Mammary epithelial cell (primary cell): ENCODE results near the gene ACADVL.

Source experiments
- CTCF ChIP-seq, 2 donors: IDR thresholded peaks in 1 of 2; conservative IDR thresholded peaks in 1 of 2; 2 replicates each; pipeline ENCODE4 v1.5.1; 2011 to 2012; ENCODE audit warnings: inconsistent platforms in 2 of 2, low read length in 2 of 2, mild to moderate bottlenecking in 2 of 2, control low read depth in 1 of 2, low read depth in 1 of 2; ENCODE audit not compliant: insufficient read depth in 1 of 2; ENCODE audit errors: extremely low read depth in 1 of 2
- EZH2 ChIP-seq: IDR thresholded peaks from 2 replicates; pipeline ENCODE4 v1.6.1; 2012; ENCODE audit warnings: low read length, inconsistent platforms, borderline replicate concordance

DNA sequence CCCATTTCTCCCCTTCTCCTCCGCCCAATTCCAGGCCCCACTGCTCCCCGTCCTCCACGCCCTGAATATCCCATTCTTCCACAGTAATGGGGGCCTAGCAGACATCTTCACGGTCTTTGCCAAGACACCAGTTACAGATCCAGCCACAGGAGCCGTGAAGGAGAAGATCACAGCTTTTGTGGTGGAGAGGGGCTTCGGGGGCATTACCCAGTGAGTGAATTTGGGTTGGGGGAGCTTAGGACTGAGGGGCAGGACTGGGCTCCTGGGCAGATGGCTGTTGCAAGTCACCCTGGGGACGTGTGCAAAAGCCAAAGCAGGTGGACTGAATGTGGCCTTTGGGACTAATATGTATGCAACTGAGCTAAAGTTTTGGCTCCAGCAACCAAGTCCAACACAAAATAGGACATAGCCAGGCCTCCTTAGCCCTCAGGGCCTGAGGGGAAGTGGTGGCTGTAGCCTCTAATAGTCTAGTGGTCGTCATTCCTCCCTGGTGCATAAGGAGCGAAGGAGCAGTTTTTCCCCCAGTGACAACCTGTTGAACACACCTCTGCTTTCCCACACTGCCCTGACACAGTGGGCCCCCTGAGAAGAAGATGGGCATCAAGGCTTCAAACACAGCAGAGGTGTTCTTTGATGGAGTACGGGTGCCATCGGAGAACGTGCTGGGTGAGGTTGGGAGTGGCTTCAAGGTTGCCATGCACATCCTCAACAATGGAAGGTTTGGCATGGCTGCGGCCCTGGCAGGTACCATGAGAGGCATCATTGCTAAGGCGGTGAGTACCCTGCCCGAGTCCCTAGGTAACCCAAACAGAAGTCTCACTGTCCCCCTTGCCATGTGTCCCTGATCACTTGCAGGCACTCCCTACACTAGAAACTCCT is 2.6 kb downstream of the ACADVL start:
- TF ChIP-seq CTCF (conservative IDR thresholded peaks at IDR 0.05 in 1 of 2, IDR thresholded peaks at IDR 0.05 in 1 of 2; ENCODE audit: extremely low read depth in 1 of 2, insufficient read depth in 1 of 2, low read depth in 1 of 2, low read length in 2 of 2), result no peak
- no peak for TF ChIP-seq EZH2
